ENCODE data around the gene NOL12.

GRCh38 chr22:37716708-37717107 lies 30.6 kb downstream of the NOL12 start:
- no peak for TF ChIP-seq POLR2AphosphoS5 (IDR thresholded peaks at IDR 0.05; ENCODE audit: low read depth, low read length)
- no peak for TF ChIP-seq POLR2A (IDR thresholded peaks at IDR 0.05; ENCODE audit: low read depth, low read length)
- TF ChIP-seq TAF1 (IDR thresholded peaks at IDR 0.05; ENCODE audit: borderline replicate concordance, low read depth, low read length): no peak
